AG04450 (cell line): ENCODE measurements around the gene NLRC5. TPM values are rescaled to one million over a fixed set of nuclear protein-coding genes. Genes with fewer than 3 reads are reported as not detected.

Experiments
- CTCF ChIA-PET: fragments of 300-600, 350-600 bp; formaldehyde crosslinking; extraction: SDS; loops from one replicate; lab custom pipeline; 2022; ENCODE audit warnings: antibody characterized with exemption, inconsistent platforms; lab: Charles Lee
- POLR2A ChIA-PET: fragments of 350-600 bp; formaldehyde crosslinking; extraction: SDS; loops from one replicate; lab custom pipeline; 2021; ENCODE audit warnings: antibody characterized with exemption, inconsistent platforms; lab: Yijun Ruan, JAX
- DNase-seq: peaks from one replicate; pipeline ENCODE4 v3.0.0-alpha.2; 2011; ENCODE audit warnings: low read depth, low spot score
- H3K27ac ChIP-seq: one replicate; pipeline ENCODE4 v1.5.1; 2012; ENCODE audit warnings: low read depth, low read length, control low read depth
- H3K27me3 ChIP-seq: one replicate; pipeline ENCODE4 v1.6.0; 2012; ENCODE audit warnings: low read length; ENCODE audit not compliant: control insufficient read depth, insufficient read depth
- H3K4me3 ChIP-seq: 2 replicates; pipeline ENCODE4 v1.5.1; 2011; ENCODE audit warnings: mild to moderate bottlenecking, low read depth, low read length, control low read depth
- H3K9me3 ChIP-seq: 2 replicates; pipeline ENCODE4 v1.5.1; 2012; ENCODE audit warnings: low read length; ENCODE audit not compliant: control insufficient read depth, insufficient read depth
- CTCF ChIP-seq: IDR thresholded peaks from 2 replicates; pipeline ENCODE4 v1.5.1; 2011; ENCODE audit warnings: low read depth, low read length, control low read depth, inconsistent platforms
- polyA plus RNA-seq: library from polyadenylated mRNA; depleted of rRNA; stranded (reverse); fragments of >200 nt; gene quantifications from 2 replicates; pipeline ENCODE4 v1.2.3, GENCODE V29; 2011

The NLRC5 gene
- polyA plus RNA-seq, 1 experiment, result 9.2 TPM

DNA sequence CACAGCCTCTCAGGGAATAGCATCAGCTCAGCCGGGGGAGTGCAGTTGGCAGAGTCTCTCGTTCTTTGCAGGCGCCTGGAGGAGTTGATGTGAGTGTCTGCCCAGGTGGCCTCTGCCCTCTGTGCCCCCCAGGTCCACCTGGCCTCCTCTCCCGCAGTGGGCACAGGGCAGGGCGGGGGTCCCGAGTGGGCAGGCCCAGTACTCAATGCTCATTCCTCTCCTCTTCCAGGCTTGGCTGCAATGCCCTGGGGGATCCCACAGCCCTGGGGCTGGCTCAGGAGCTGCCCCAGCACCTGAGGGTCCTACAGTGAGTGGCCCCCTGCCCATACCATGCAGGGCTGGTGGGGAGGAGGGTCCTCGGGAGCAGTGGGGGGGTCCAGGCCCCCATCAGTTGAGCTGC lies 88.4 kb downstream of the NLRC5 start:
- H3K27ac ChIP-seq, result no peak overlapping the region
- TF ChIP-seq CTCF, result no peak
- DNase-seq, result no peak
- H3K9me3 ChIP-seq, result no peaks in the 10 kb centered on the region
- ChIA-PET POLR2A (no interaction called here), CTCF (interaction anchor here (1.5 kb wide), 1 partner anchor 14 kb away, joined by 6 read pairs; the partner anchor contains the start of gene CPNE2)
- no peaks in the 10 kb centered on the region for H3K27me3 ChIP-seq
- no peak overlapping the region for H3K4me3 ChIP-seq

DNA sequence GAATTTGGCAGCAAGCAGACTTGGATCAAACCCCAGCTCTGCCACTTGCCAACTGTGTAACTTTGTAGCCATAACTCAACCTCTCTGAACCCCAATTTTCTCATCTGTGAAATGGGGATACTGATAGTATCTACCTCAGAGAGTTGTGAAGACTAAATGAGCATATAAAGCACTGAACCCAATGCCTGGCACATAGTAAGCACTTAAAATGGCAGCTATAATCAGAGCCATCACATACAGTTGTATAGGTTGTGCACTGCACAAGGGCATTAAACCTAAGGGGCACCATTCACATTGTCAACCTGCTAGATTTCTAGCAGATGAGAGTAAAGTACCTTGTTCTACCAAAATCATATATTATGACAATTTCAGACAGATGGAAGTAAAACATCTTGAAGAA lies 92.4 kb downstream of the NLRC5 start:
- no peak for TF ChIP-seq CTCF
- ChIA-PET POLR2A (no interaction called here), CTCF (interaction anchor here (1.2 kb wide), 1 partner anchor 11 kb away, joined by 6 read pairs; the partner anchor contains the start of gene CPNE2)
- Histone ChIP-seq H3K27ac (no peak overlapping the region), H3K27me3 (no peaks in the 10 kb centered on the region), H3K9me3 (no peaks in the 10 kb centered on the region), H3K4me3 (no peak overlapping the region)
- DNase-seq, result no peak

GRCh38 chr16:57082664-57083063 lies 93.3 kb downstream of the NLRC5 start:
- ChIA-PET CTCF (interaction anchor here (1.4 to 3.5 kb wide), 9 partner anchors 9 to 340 kb away, joined by 3 to 29 read pairs (median 13); partner anchors contain the start of gene CPNE2), POLR2A (no interaction called here)
- DNase-seq, result no peak
- TF ChIP-seq CTCF, result no peak
- H3K27ac ChIP-seq, result no peak overlapping the region
- H3K27me3 ChIP-seq, result no peaks in the 10 kb centered on the region
- no peak overlapping the region for H3K4me3 ChIP-seq
- H3K9me3 ChIP-seq, result no peaks in the 10 kb centered on the region

- no peaks in the 10 kb centered on the region for H3K9me3 ChIP-seq
- H3K4me3 ChIP-seq, result no peak overlapping the region
- H3K27ac ChIP-seq, result no peak overlapping the region
- CTCF ChIA-PET, result interaction anchor here (0.5 to 3.5 kb wide), 35 partner anchors 9 to 339 kb away, joined by 3 to 29 read pairs (median 4); partner anchors contain the start of genes ARL2BP and CPNE2
- no peak for DNase-seq
- no peaks in the 10 kb centered on the region for H3K27me3 ChIP-seq
- POLR2A ChIA-PET, result no interaction called here
- no peak for TF ChIP-seq CTCF
These were observed 94.2 kb downstream of the NLRC5 start for GRCh38 chr16:57083485-57084126.

DNA sequence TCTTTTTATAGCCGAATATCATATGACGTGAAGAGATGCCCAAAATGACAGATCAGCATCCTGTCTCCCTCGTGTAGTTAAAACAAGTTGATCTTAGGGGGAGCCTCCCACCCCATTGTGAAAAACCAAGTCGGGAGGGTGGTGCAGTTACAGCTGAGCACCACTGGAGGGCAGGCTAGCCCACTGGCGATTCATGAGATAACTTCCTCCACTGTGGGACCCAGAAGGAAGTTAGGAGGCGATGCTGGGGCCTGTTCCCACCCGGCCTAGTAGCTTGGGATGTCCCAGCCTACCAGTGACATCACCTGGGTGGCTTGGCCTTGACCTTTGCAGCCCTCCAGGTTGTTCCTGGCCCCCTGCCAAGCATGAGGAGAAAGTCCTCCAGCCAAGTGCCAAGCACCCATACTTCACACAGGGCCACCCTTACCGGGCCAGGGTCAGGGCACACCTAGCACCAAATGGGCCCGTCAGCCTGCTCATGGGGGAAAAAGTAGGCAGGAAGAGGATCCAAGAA lies 95.0 kb downstream of the NLRC5 start:
- peak; percentile 99 for TF ChIP-seq CTCF
- POLR2A ChIA-PET, result no interaction called here
- no peaks in the 10 kb centered on the region for H3K27me3 ChIP-seq
- H3K27ac ChIP-seq, result no peak overlapping the region
- peak; percentile 32 for DNase-seq
- H3K4me3 ChIP-seq, result no peak overlapping the region
- CTCF ChIA-PET, result interaction anchor here (0.5 to 3.5 kb wide), 36 partner anchors 8 to 338 kb away, joined by 3 to 29 read pairs (median 4); partner anchors contain the start of genes ARL2BP and CPNE2
- no peaks in the 10 kb centered on the region for H3K9me3 ChIP-seq
